H1 (cell line): ENCODE results near the gene CDCA4. TPM values are rescaled to one million over a fixed set of nuclear protein-coding genes. Genes with fewer than 3 reads are reported as not detected.

Experiments used
- CTCF ChIA-PET: fragments of 300-600 bp; sonication (Branson Sonifier 250); formaldehyde crosslinking; loops from one replicate; lab custom pipeline; 2021; ENCODE audit not compliant: partially characterized antibody; lab: Charles Lee
- POLR2A ChIA-PET: fragments of 300-600 bp; sonication (Branson Sonifier 250); formaldehyde crosslinking; loops from one replicate; lab custom pipeline; 2021; ENCODE audit warnings: inconsistent platforms; ENCODE audit not compliant: partially characterized antibody; lab: Charles Lee
- DNase-seq, 2 experiments: peaks; one replicate each; pipeline versions ENCODE4 v3.0.0 to v3.0.0-alpha.2; 2010 to 2022; ENCODE audit warnings: low spot score in 2 of 2, low read depth in 1 of 2, mixed read lengths in 1 of 2
- FAIRE-seq: peaks from 2 replicates; lab custom pipeline; 2011; peaks lifted over from hg19 to GRCh38; lab: Jason Lieb, UNC
- H2AFZ ChIP-seq: 2 replicates; pipeline ENCODE4 v1.8.1; 2012; ENCODE audit warnings: low read length, inconsistent platforms
- H2AK5ac ChIP-seq: 2 replicates; pipeline ENCODE4 v1.6.1; 2013; ENCODE audit warnings: low read depth, low read length
- H2BK120ac ChIP-seq: replicated peaks from 2 replicates; pipeline ENCODE3; 2013; ENCODE audit warnings: low read depth, low read length, inconsistent platforms
- H2BK12ac ChIP-seq: 2 replicates; pipeline ENCODE4 v1.6.1; 2013; ENCODE audit warnings: low read depth, low read length
- H2BK15ac ChIP-seq: 2 replicates; pipeline ENCODE4 v1.6.1; 2013; ENCODE audit warnings: low read length
- H2BK20ac ChIP-seq: 2 replicates; pipeline ENCODE4 v1.6.1; 2013; ENCODE audit warnings: low read length
- H2BK5ac ChIP-seq: 2 replicates; pipeline ENCODE4 v1.6.1; 2013; ENCODE audit warnings: low read depth, low read length
- H3K14ac ChIP-seq: 2 replicates; pipeline ENCODE4 v1.6.1; 2013; ENCODE audit warnings: inconsistent platforms; ENCODE audit not compliant: insufficient read length
- H3K18ac ChIP-seq: 2 replicates; pipeline ENCODE4 v1.6.1; 2013; ENCODE audit warnings: low read length; ENCODE audit errors: extremely low read depth
- H3K23ac ChIP-seq: 2 replicates; pipeline ENCODE4 v1.6.1; 2013; ENCODE audit warnings: inconsistent platforms; ENCODE audit not compliant: insufficient read length
- H3K23me2 ChIP-seq: 2 replicates; pipeline ENCODE4 v1.6.1; 2013; ENCODE audit warnings: low read depth, low read length
- H3K27ac ChIP-seq: 2 replicates; pipeline ENCODE4 v1.6.1; 2011; ENCODE audit warnings: low read depth, low read length, inconsistent platforms
- H3K27me3 ChIP-seq, 4 experiments: replicated peaks in 1 of 4; 1 replicate in 1 of 4; 2 replicates in 3 of 4; pipeline versions ENCODE4 v1.6.1 to v1.8.1; 2011 to 2013; ENCODE audit warnings: low read length in 3 of 4, mild to moderate bottlenecking in 3 of 4, inconsistent platforms in 2 of 4, mixed read lengths in 2 of 4, moderate library complexity in 1 of 4; ENCODE audit not compliant: control insufficient read depth in 3 of 4, insufficient read depth in 3 of 4; ENCODE audit errors: extremely low read depth in 1 of 4
- H3K36me3 ChIP-seq, 4 experiments: 2 replicates each; pipeline versions ENCODE4 v1.6.1 to v1.8.1; 2011 to 2013; ENCODE audit warnings: mild to moderate bottlenecking in 4 of 4, low read length in 3 of 4, moderate library complexity in 2 of 4, control low read depth in 1 of 4, inconsistent platforms in 1 of 4; ENCODE audit not compliant: insufficient read depth in 4 of 4, control insufficient read depth in 2 of 4
- H3K4ac ChIP-seq: replicated peaks from 2 replicates; pipeline ENCODE3; 2013; ENCODE audit warnings: low read length, low read depth, mixed read lengths, inconsistent platforms; ENCODE audit not compliant: insufficient read length
- H3K4me1 ChIP-seq, 4 experiments: replicated peaks in 1 of 4; 1 replicate in 1 of 4; 2 replicates in 3 of 4; pipeline versions ENCODE4 v1.6.1 to v1.8.1; 2011 to 2013; ENCODE audit warnings: low read length in 3 of 4, inconsistent platforms in 2 of 4, mixed read lengths in 1 of 4; ENCODE audit not compliant: insufficient read depth in 4 of 4, control insufficient read depth in 3 of 4
- H3K4me2 ChIP-seq, 2 experiments: 2 replicates each; pipeline versions ENCODE4 v1.6.1 to v1.8.1; 2011 to 2013; ENCODE audit warnings: low read depth in 2 of 2, low read length in 2 of 2, control low read depth in 1 of 2, inconsistent platforms in 1 of 2, mild to moderate bottlenecking in 1 of 2; ENCODE audit not compliant: insufficient read depth in 1 of 2
- H3K4me3 ChIP-seq, 4 experiments: fragments of 200-600, 300-600 bp in 1 of 4; sonication (generic), shearing (Covaris generic), sonication (Bioruptor Twin) in 1 of 4; 2 replicates each; pipeline versions ENCODE4 v1.5.1 to v1.8.1; 2011 to 2016; ENCODE audit warnings: low read length in 4 of 4, low read depth in 3 of 4, control low read depth in 2 of 4, inconsistent platforms in 2 of 4, mild to moderate bottlenecking in 2 of 4, mixed read lengths in 1 of 4, moderate library complexity in 1 of 4; ENCODE audit not compliant: insufficient read depth in 2 of 4; ENCODE audit errors: extremely low read depth in 1 of 4
- H3K56ac ChIP-seq: replicated peaks from 2 replicates; pipeline ENCODE3; 2013; ENCODE audit warnings: low read depth, mild to moderate bottlenecking, mixed read lengths, low read length, inconsistent platforms; ENCODE audit not compliant: insufficient read length
- H3K79me1 ChIP-seq: 2 replicates; pipeline ENCODE4 v1.6.1; 2013; ENCODE audit warnings: low read depth, low read length, control low read depth
- H3K79me2 ChIP-seq, 2 experiments: 2 replicates each; pipeline versions ENCODE4 v1.6.1 to v1.8.1; 2012 to 2013; ENCODE audit warnings: low read length in 2 of 2, mild to moderate bottlenecking in 2 of 2, inconsistent platforms in 1 of 2; ENCODE audit not compliant: insufficient read depth in 2 of 2, control insufficient read depth in 1 of 2
- H3K9ac ChIP-seq, 4 experiments: replicated peaks in 1 of 4; 1 replicate in 1 of 4; 2 replicates in 3 of 4; pipeline versions ENCODE4 v1.6.1 to v1.8.1; 2011 to 2013; ENCODE audit warnings: low read depth in 3 of 4, low read length in 3 of 4, control low read depth in 2 of 4, mild to moderate bottlenecking in 2 of 4, moderate library complexity in 2 of 4, inconsistent platforms in 1 of 4; ENCODE audit errors: extremely low read depth in 1 of 4
- H3K9me3 ChIP-seq, 2 experiments: 2 replicates each; pipeline versions ENCODE4 v1.6.1 to v1.8.1; 2012 to 2013; ENCODE audit warnings: mild to moderate bottlenecking in 2 of 2, moderate library complexity in 2 of 2, control low read depth in 1 of 2, inconsistent platforms in 1 of 2, low read depth in 1 of 2, low read length in 1 of 2, mixed read lengths in 1 of 2; ENCODE audit not compliant: insufficient read depth in 2 of 2
- H4K20me1 ChIP-seq, 2 experiments: replicated peaks in 1 of 2; 2 replicates each; pipeline versions ENCODE3 to v1.8.1; 2011 to 2013; ENCODE audit warnings: inconsistent platforms in 2 of 2, low read length in 2 of 2, mild to moderate bottlenecking in 1 of 2; ENCODE audit not compliant: insufficient read depth in 2 of 2, control insufficient read depth in 1 of 2
- H4K5ac ChIP-seq: 2 replicates; pipeline ENCODE4 v1.6.1; 2013; ENCODE audit warnings: low read length, low read depth, mixed read lengths, inconsistent platforms; ENCODE audit not compliant: insufficient read length
- H4K8ac ChIP-seq: 2 replicates; pipeline ENCODE4 v1.8.0; 2013; ENCODE audit warnings: mild to moderate bottlenecking, moderate library complexity, low read length, inconsistent platforms; ENCODE audit not compliant: insufficient read depth; ENCODE audit errors: extremely low read depth
- H4K91ac ChIP-seq: replicated peaks from 2 replicates; pipeline ENCODE3; 2013; ENCODE audit warnings: low read length, mixed read lengths, inconsistent platforms; ENCODE audit not compliant: insufficient read length
- GTF2F1 ChIP-seq: IDR thresholded peaks from 2 replicates; pipeline ENCODE4 v1.6.1; 2012; ENCODE audit warnings: low read depth, low read length, improper control_type of control experiment, borderline replicate concordance
- HDAC6 ChIP-seq: IDR thresholded peaks from one replicate; pipeline ENCODE4 v1.7.1; 2012; ENCODE audit warnings: low read depth, mild to moderate bottlenecking, inconsistent platforms, low read length, moderate library complexity
- POLR2A ChIP-seq, 2 experiments: IDR thresholded peaks; 1 replicate in 1 of 2; 2 replicates in 1 of 2; pipeline ENCODE4 v1.6.1; 2011; ENCODE audit warnings: low read depth in 2 of 2, low read length in 2 of 2, mild to moderate bottlenecking in 2 of 2; ENCODE audit errors: control extremely low read depth in 1 of 2
- WGBS, 2 experiments: shearing (Covaris generic) in 1 of 2; methylation state at CpG; one replicate each; pipeline versions ENCODE4 v1.1.6 to v1.1.7; 2013 to 2015; ENCODE audit warnings: low lambda C conversion rate in 2 of 2, mixed read lengths in 2 of 2, inconsistent platforms in 1 of 2, low coverage in 1 of 2, missing lambda C conversion rate in 1 of 2; ENCODE audit not compliant: insufficient replicate concordance in 2 of 2, insufficient coverage in 1 of 2, insufficient read length in 1 of 2; ENCODE audit errors: extremely low coverage in 1 of 2, missing lambda C conversion rate in 1 of 2; 5-methylcytosine and 5-hydroxymethylcytosine counted together
- polyA plus RNA-seq, 7 experiments: library from polyadenylated mRNA; depleted of rRNA in 3 of 7; stranded (reverse) in 5 of 7; unstranded in 2 of 7; fragments of >200 nt in 5 of 7; fragments of 200-250 nt in 2 of 7; gene quantifications; 1 replicate in 5 of 7; 2 replicates in 1 of 7; 4 replicates in 1 of 7; pipeline versions ENCODE4 v1.2.1 to v1.2.3, GENCODE V29; 2011 to 2013; ENCODE audit warnings: missing spikeins in 2 of 7, mixed read lengths in 2 of 7
- total RNA-seq: library from RNA; stranded (reverse); fragmentation: NEBNext Ultra II Directional; extraction: Animal tissue kit (Norgen Biotek cat#: 25700); gene quantifications from 2 replicates; pipeline ENCODE4 v1.2.1, GENCODE V29; 2021

Gene CDCA4
- total and polyA plus RNA-seq, 2 of the 8 experiments (the other 6 are each of a cell fraction or from before 2014, with no cell fraction given) = 49.9 to 62.4 TPM

GRCh38 chr14:105053421-105053820 lies 32.5 kb upstream of the CDCA4 start:
- no peak overlapping the region for H3K23ac ChIP-seq

More at GRCh38 chr14:105053421-105053820, 32.5 kb upstream of the CDCA4 start:
- no peak overlapping the region for H3K14ac ChIP-seq
- no peak overlapping the region for H4K91ac ChIP-seq
- H2BK20ac ChIP-seq = no peak overlapping the region
- no peak overlapping the region for H3K56ac ChIP-seq
- H3K4me3 ChIP-seq = no peak overlapping the region
- FAIRE-seq = no peak
- no peak overlapping the region for H4K5ac ChIP-seq
- ChIA-PET POLR2A (interaction anchor here (0.6 kb wide), 1 partner anchor 17 kb away, joined by 3 read pairs; no protein-coding TSS in a partner anchor), CTCF (interaction anchor here (0.6 to 2.7 kb wide), 8 partner anchors 10 to 436 kb away, joined by 3 to 9 read pairs (median 4); no protein-coding TSS in a partner anchor)
- TF ChIP-seq GTF2F1 (no peak), POLR2A (IDR thresholded peaks at IDR 0.05; ENCODE audit: control extremely low read depth in 1 of 2, low read depth in 2 of 2, low read length in 2 of 2) (no peak), HDAC6 (no peak)
- peaks cover 7% of the 10 kb centered on the region; the same call in 1 of the 2 replicates for H3K23me2 ChIP-seq
- no peak for DNase-seq
- H3K79me2 ChIP-seq = no peaks in the 10 kb centered on the region
- no peak overlapping the region for H3K4ac ChIP-seq
- no peak overlapping the region for H3K27ac ChIP-seq
- no peak overlapping the region for H2AFZ ChIP-seq
- H3K4me2 ChIP-seq = no peak overlapping the region
- H4K8ac ChIP-seq = no peak overlapping the region
- no peak overlapping the region for H2BK120ac ChIP-seq
- H3K18ac ChIP-seq = no peak overlapping the region
- no peak overlapping the region for H2BK12ac ChIP-seq
- H2BK5ac ChIP-seq = no peak overlapping the region
- H4K20me1 ChIP-seq = no peaks in the 10 kb centered on the region
- no peaks in the 10 kb centered on the region for H3K9me3 ChIP-seq
- H3K9ac ChIP-seq = no peak overlapping the region
- WGBS, 2 experiments = 85% methylated on average over 6 of the region's 6 CpGs; no CpG with 5 or more reads in 1 of the 2 experiments
- H2BK15ac ChIP-seq = no peak overlapping the region
- no peaks in the 10 kb centered on the region for H3K79me1 ChIP-seq
- H2AK5ac ChIP-seq = no peak overlapping the region
- peaks cover 2 to 27% (median 19%) of the 10 kb centered on the region in 4 experiments; a peak in 5 of 7 replicates for H3K27me3 ChIP-seq
- no peaks in the 10 kb centered on the region for H3K36me3 ChIP-seq
- H3K4me1 ChIP-seq = peaks cover 0 to 14% (median 10%) of the 10 kb centered on the region in 4 experiments; a peak in 6 of 7 replicates
